ENCODE measurements around the gene TMEM150B.
A peak's percentile ranks its signal among the peaks of the same experiment; 100 is the strongest.

TMEM150B gene

DNA sequence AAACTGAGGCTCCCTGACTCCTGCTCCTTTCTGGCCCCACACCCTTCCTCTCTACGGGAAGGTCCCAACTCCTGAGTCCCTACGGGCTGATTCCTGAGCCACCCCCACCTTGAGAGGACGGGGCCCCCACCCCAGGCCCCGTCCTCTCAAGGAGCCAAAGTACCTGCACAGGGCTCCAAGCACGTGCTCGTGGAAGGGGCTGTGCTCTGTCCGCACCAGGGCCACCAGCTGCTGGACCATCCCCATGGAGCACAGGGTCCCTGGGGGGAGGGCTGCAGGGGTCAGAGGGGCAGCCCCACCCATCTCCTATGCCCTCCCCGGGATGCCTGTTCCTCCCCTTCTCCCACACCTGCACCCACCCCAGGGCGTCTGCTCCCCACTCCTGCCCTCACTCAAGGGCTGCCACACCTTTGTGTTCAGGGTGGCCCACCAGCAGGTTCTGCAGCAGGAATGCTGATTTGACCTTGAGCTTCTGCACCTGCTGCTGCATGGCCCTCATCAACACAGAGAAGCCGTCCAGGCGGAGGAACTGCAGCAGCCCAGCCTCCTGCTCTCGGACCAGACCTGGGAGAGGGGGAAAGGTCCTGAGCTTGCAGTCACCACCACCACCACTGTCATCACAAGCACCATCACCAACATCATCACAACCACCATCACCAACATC lies 59.3 kb downstream of the TMEM150B start:
- Histone ChIP-seq H2AFZ (ENCODE audit: low read length) (no peak overlapping the region), H2BK12ac (ENCODE audit: low read length) (no peak overlapping the region), H3K9ac (ENCODE audit: low read depth, low read length, poor library complexity) (no peak overlapping the region), H3K18ac (ENCODE audit: low read length) (no peak overlapping the region), H2BK15ac (ENCODE audit: low read length) (no peak overlapping the region), H3K9me3 (replicated peaks in 1 of 2; ENCODE audit: control insufficient read depth in 2 of 2, insufficient read depth in 1 of 2, low read depth in 1 of 2, low read length in 2 of 2) (peaks cover 3% of the 10 kb centered on the region in 2 donors), H3K4me1 (ENCODE audit: control insufficient read depth in 2 of 2, insufficient read depth in 1 of 2, low read depth in 1 of 2, low read length in 2 of 2) (no peaks in the 10 kb centered on the region), H3K27me3 (ENCODE audit: control insufficient read depth in 3 of 3, insufficient read depth in 3 of 3, low read depth in 1 of 3, low read length in 3 of 3) (no peaks in the 10 kb centered on the region), H2AK5ac (ENCODE audit: low read depth, low read length) (peak overlapping the region; percentile 63), H2BK5ac (ENCODE audit: low read length) (no peak overlapping the region), H3K4ac (ENCODE audit: low read length) (no peak overlapping the region), H3K79me1 (ENCODE audit: low read depth, low read length) (peaks cover 2% of the 10 kb centered on the region), H4K8ac (ENCODE audit: low read depth, low read length) (peak overlapping the region; percentile 65), H3K4me3 (ENCODE audit: low read length in 2 of 2) (peak overlapping the region in 1 of 2 donors; percentile 49), H4K91ac (ENCODE audit: low read depth, low read length, poor library complexity) (no peak overlapping the region), H3K4me2 (ENCODE audit: insufficient read depth, low read length, poor library complexity, severe bottlenecking) (no peak overlapping the region), H2BK120ac (ENCODE audit: low read depth, low read length) (no peak overlapping the region), H3K14ac (ENCODE audit: low read length) (no peak overlapping the region), H3K27ac (replicated peaks; ENCODE audit: low read length) (no peak overlapping the region), H3K36me3 (replicated peaks in 1 of 2; ENCODE audit: control insufficient read depth in 2 of 2, insufficient read depth in 2 of 2, low read length in 2 of 2) (peaks cover 6 to 8% of the 10 kb centered on the region in 2 donors), H3K23ac (ENCODE audit: low read depth, low read length, poor library complexity) (peak overlapping the region; percentile 35)
- WGBS, 2 donors (ENCODE audit: extremely low coverage in 2 of 2, insufficient read length in 2 of 2, insufficient replicate concordance in 1 of 2) = no CpG with 5 or more reads among the region's 12 CpGs
- no peak for DNase-seq (ENCODE audit: low spot score)

- Histone ChIP-seq H3K18ac (ENCODE audit: low read length) (no peak overlapping the region), H3K36me3 (replicated peaks in 1 of 2; ENCODE audit: control insufficient read depth in 2 of 2, insufficient read depth in 2 of 2, low read length in 2 of 2) (peaks cover 6 to 8% of the 10 kb centered on the region in 2 donors), H4K91ac (ENCODE audit: low read depth, low read length, poor library complexity) (no peak overlapping the region), H2BK5ac (ENCODE audit: low read length) (no peak overlapping the region), H3K4me3 (ENCODE audit: low read length in 2 of 2) (no peak overlapping the region), H3K27me3 (ENCODE audit: control insufficient read depth in 3 of 3, insufficient read depth in 3 of 3, low read depth in 1 of 3, low read length in 3 of 3) (no peaks in the 10 kb centered on the region), H3K14ac (ENCODE audit: low read length) (no peak overlapping the region), H2AK5ac (ENCODE audit: low read depth, low read length) (no peak overlapping the region), H3K4ac (ENCODE audit: low read length) (no peak overlapping the region), H3K23ac (ENCODE audit: low read depth, low read length, poor library complexity) (peak overlapping the region; percentile 55), H4K8ac (ENCODE audit: low read depth, low read length) (no peak overlapping the region), H3K4me1 (ENCODE audit: control insufficient read depth in 2 of 2, insufficient read depth in 1 of 2, low read depth in 1 of 2, low read length in 2 of 2) (peaks cover 0 to 2% of the 10 kb centered on the region in 2 donors), H3K27ac (replicated peaks; ENCODE audit: low read length) (no peak overlapping the region), H2BK15ac (ENCODE audit: low read length) (no peak overlapping the region), H2BK120ac (ENCODE audit: low read depth, low read length) (no peak overlapping the region), H2AFZ (ENCODE audit: low read length) (no peak overlapping the region), H3K79me1 (ENCODE audit: low read depth, low read length) (peaks cover 2% of the 10 kb centered on the region), H2BK12ac (ENCODE audit: low read length) (no peak overlapping the region), H3K9ac (ENCODE audit: low read depth, low read length, poor library complexity) (peak overlapping the region; percentile 21), H3K4me2 (ENCODE audit: insufficient read depth, low read length, poor library complexity, severe bottlenecking) (no peak overlapping the region), H3K9me3 (replicated peaks in 1 of 2; ENCODE audit: control insufficient read depth in 2 of 2, insufficient read depth in 1 of 2, low read depth in 1 of 2, low read length in 2 of 2) (peaks cover 3% of the 10 kb centered on the region in 2 donors)
- DNase-seq (ENCODE audit: low spot score) = no peak
- WGBS, 2 donors (ENCODE audit: extremely low coverage in 2 of 2, insufficient read length in 2 of 2, insufficient replicate concordance in 1 of 2) = no CpG with 5 or more reads among the region's 16 CpGs
Measured at GRCh38 chr19:55265173-55265572, 60.0 kb downstream of the TMEM150B start.

DNA sequence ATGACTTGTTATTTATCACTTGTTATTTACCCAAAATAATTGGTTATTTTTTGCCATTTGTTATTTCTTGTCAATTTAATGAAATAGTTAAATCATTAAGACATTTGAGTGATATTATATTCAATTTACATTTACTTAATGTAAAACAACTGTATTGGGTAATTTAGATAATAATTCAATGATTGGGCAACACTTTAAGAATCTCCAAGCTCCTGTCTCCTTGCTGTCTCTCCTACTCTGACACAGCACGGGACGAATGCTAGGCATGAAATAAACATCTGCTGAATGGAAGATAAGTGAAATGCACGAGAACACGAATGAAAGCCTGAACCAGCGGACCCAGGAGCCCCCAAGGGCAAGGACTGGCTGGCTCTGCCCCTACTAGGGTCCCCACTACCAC lies 60.6 kb downstream of the TMEM150B start:
- Histone ChIP-seq H3K4me1 (ENCODE audit: control insufficient read depth in 2 of 2, insufficient read depth in 1 of 2, low read depth in 1 of 2, low read length in 2 of 2) (peaks cover 0 to 5% of the 10 kb centered on the region in 2 donors), H2BK5ac (ENCODE audit: low read length) (no peak overlapping the region), H3K4me2 (ENCODE audit: insufficient read depth, low read length, poor library complexity, severe bottlenecking) (no peak overlapping the region), H3K27me3 (ENCODE audit: control insufficient read depth in 3 of 3, insufficient read depth in 3 of 3, low read depth in 1 of 3, low read length in 3 of 3) (no peaks in the 10 kb centered on the region), H2BK120ac (ENCODE audit: low read depth, low read length) (no peak overlapping the region), H3K36me3 (replicated peaks in 1 of 2; ENCODE audit: control insufficient read depth in 2 of 2, insufficient read depth in 2 of 2, low read length in 2 of 2) (peaks cover 4 to 6% of the 10 kb centered on the region in 2 donors), H4K8ac (ENCODE audit: low read depth, low read length) (no peak overlapping the region), H2AFZ (ENCODE audit: low read length) (no peak overlapping the region), H3K18ac (ENCODE audit: low read length) (no peak overlapping the region), H3K4me3 (ENCODE audit: low read length in 2 of 2) (no peak overlapping the region), H3K4ac (ENCODE audit: low read length) (no peak overlapping the region), H4K91ac (ENCODE audit: low read depth, low read length, poor library complexity) (no peak overlapping the region), H3K9me3 (replicated peaks in 1 of 2; ENCODE audit: control insufficient read depth in 2 of 2, insufficient read depth in 1 of 2, low read depth in 1 of 2, low read length in 2 of 2) (peaks cover 3% of the 10 kb centered on the region in 2 donors), H3K79me1 (ENCODE audit: low read depth, low read length) (peaks cover 2% of the 10 kb centered on the region), H3K14ac (ENCODE audit: low read length) (no peak overlapping the region), H2BK12ac (ENCODE audit: low read length) (no peak overlapping the region), H2BK15ac (ENCODE audit: low read length) (no peak overlapping the region), H2AK5ac (ENCODE audit: low read depth, low read length) (no peak overlapping the region), H3K27ac (replicated peaks; ENCODE audit: low read length) (no peak overlapping the region), H3K23ac (ENCODE audit: low read depth, low read length, poor library complexity) (no peak overlapping the region), H3K9ac (ENCODE audit: low read depth, low read length, poor library complexity) (peak overlapping the region; percentile 21)
- no peak for DNase-seq (ENCODE audit: low spot score)
- no CpG with 5 or more reads among the region's 5 CpGs for WGBS, 2 donors (ENCODE audit: extremely low coverage in 2 of 2, insufficient read length in 2 of 2, insufficient replicate concordance in 1 of 2)
